ENCODE results near the gene BTNL8. TPM values are rescaled to one million over a fixed set of nuclear protein-coding genes. Genes with fewer than 3 reads are reported as not detected.

The BTNL8 gene
- total RNA-seq, 1 donor from 2014 or later: 0.41 TPM

DNA sequence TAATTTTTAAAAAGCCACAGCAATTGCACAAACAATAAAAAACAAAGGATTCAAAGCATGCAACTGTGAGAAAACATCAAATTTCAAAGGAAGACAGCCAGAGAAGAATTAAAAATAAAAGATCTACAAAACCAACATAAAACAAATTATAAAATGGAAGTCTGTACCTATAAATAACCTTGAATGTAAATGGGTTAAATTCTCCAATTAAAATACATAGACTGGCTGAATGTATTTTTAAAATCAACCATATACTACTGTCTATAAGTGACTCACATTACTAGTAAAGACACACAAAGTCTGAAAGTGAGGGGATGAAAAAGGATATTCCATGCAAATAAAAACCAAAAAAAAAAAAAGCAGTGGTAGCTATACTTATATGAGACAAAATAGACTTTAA lies 33.7 kb downstream of the BTNL8 start:
- ATAC-seq (no peak), DNase-seq (ENCODE audit: missing footprints) (no peak)
- intact Hi-C loops (cut with DNase I): no loop called here

DNA sequence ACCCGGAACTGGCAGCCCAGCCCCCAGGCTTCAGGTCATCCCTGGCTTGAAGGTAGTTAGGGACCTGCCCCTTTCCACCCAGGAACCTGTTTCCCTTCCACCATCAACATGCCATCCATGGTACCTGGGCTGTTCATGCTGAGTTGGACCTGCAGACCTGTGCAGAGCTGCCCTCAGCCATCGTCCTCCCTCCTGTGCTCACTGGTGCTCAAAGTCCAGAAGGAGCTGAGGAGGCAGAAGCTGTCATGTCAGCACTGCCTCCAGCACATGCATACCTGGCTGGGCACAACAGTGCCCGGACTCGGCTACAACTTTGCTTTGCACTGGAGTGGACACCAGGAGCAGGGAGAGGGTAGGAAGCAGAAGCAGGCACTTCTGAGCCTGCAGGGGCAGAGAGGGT lies 36.2 kb downstream of the BTNL8 start:
- intact Hi-C loops (cut with DNase I): no loop called here
- DNase-seq (ENCODE audit: missing footprints) (no peak), ATAC-seq (no peak)

DNA sequence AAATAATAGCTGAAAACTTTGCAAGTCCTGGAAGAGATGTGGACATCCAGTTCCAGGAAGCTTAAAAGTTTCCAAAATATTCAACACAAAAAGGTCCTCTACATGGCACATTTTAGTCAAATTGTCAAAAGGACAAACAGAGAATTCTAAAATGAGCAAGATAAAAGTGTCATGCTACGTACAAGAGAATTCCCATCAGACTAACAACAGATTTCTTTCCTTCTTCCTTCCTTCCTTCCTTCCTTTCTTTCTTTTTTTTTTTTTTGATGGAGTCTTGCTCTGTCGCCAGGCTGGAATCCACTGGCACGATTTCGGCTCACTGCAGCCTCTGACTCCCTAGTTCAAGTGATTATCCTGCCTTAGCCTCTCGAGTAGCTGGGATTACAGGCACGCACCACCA lies 39.3 kb downstream of the BTNL8 start:
- DNase-seq (ENCODE audit: missing footprints) (no peak), ATAC-seq (no peak)
- intact Hi-C loops (cut with DNase I): no loop called here

DNA sequence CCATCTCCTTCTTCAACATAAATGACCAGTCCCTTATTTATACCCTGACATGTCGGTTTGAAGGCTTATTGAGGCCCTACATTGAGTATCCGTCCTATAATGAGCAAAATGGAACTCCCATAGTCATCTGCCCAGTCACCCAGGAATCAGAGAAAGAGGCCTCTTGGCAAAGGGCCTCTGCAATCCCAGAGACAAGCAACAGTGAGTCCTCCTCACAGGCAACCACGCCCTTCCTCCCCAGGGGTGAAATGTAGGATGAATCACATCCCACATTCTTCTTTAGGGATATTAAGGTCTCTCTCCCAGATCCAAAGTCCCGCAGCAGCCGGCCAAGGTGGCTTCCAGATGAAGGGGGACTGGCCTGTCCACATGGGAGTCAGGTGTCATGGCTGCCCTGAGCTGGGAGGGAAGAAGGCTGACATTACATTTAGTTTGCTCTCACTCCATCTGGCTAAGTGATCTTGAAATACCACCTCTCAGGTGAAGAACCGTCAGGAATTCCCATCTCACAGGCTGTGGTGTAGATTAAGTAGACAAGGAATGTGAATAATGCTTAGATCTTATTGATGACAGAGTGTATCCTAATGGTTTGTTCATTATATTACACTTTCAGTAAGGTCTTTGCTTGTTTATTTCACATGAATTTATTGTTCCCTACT lies 51.5 kb downstream of the BTNL8 start:
- DNase-seq (ENCODE audit: missing footprints): no peak
- ATAC-seq: no peak
- intact Hi-C loops (cut with DNase I): no loop called here

DNA sequence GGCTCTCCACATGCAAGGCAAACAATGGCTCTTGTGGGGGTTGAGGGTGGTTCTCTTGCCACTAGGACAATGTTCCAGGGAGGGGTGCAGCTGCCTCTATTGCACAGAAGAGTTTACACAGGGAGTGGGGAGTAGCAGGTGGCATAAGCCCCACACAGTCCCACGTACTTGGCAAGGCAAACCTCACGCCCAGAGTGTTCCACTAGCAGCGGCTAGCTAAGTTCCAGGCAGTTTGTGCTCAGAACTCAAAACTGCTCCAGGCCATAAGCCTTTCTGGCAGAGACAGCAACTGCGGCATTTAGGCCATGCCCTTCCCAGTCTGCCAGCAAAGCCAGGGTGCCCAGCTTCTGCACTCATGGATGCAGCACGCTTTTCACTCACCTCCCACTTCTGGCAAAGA lies 60.7 kb downstream of the BTNL8 start:
- intact Hi-C loops (cut with DNase I): no loop called here
- no peak for DNase-seq (ENCODE audit: missing footprints)
- no peak for ATAC-seq

DNA sequence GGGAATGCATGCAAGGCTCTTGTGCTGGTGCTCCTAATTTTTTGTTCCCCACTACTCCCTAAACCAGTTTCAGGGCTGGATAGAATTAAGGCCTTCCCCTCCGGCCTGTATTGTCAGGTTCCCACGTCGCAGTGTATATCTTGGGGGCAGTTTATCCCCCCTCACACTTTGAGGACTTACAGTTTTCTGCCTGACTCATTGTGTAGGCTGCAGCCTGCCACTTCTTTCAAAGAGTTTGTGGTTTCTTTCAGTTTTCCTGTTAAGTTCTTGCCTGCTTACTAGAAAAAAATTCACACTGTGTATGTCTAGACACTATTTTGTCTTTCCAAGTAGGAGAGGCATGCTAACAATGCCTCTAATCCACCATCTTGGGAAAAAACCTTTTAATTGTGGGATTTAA lies 61.2 kb downstream of the BTNL8 start:
- no peak for DNase-seq (ENCODE audit: missing footprints)
- intact Hi-C loops (cut with DNase I): no loop called here
- ATAC-seq: no peak

DNA sequence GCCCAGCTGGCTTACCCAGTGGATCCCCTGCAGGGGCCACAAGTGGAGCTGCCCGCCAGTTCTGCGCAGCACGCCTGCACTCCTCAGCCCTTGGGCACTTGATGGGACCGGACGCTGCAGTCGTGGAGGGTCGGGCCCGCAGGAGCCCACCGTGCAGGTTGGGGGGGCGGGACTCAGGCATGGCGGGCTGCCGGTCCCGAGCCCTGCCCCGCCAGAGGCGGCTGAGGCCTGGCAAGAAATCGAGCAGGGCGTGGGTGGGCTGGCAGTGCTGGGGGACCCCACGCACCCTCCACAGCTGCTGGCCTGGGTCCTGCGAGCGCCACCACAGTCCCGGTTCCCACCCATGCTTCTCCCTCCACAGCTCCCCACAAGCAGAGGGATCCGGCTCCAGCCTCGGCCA lies 70.4 kb downstream of the BTNL8 start:
- intact Hi-C loops (cut with DNase I): no loop called here
- no peak for ATAC-seq
- no peak for DNase-seq (ENCODE audit: missing footprints)

DNA sequence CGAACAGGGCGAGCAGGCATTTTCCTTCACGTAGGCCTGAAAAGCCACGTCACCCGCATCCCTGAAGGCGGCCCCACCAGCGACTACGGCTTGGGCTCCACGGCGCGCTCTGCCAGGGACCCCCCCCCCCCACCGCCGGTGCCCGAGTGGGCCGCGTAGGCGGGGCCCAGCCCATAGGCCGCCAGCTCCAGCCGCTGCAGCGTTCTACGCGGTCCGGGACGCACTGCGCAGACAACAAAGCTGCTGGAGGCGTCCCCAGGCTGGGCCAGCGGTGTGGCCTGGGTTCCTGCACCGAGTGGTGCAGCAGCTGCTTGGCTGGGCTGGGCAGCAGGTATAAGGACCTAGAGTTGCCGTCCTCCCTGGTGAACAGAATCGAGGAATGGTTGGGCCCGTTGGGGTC lies 71.4 kb downstream of the BTNL8 start:
- no peak for ATAC-seq
- DNase-seq (ENCODE audit: missing footprints): no peak
- intact Hi-C loops (cut with DNase I): no loop called here

DNA sequence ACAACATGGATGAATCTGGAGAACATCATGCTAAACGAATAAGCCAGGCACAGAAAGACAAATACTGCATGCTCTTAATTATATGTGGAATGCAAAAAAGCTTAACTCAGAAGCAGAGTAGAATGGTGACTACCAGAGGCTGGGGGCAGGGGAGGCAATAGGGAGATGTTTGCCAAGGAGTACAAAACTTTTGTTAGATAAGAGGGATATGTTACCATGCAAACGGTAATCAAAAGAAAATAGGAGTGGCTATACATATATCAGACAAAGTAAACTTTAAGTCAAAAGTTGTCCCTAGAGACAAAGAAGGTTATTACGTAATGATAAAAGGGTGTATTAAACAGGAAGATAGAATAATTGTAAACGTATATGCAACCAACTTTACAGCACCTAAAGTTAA lies 71.9 kb downstream of the BTNL8 start:
- ATAC-seq: no peak
- no peak for DNase-seq (ENCODE audit: missing footprints)
- intact Hi-C loops (cut with DNase I): no loop called here

DNA sequence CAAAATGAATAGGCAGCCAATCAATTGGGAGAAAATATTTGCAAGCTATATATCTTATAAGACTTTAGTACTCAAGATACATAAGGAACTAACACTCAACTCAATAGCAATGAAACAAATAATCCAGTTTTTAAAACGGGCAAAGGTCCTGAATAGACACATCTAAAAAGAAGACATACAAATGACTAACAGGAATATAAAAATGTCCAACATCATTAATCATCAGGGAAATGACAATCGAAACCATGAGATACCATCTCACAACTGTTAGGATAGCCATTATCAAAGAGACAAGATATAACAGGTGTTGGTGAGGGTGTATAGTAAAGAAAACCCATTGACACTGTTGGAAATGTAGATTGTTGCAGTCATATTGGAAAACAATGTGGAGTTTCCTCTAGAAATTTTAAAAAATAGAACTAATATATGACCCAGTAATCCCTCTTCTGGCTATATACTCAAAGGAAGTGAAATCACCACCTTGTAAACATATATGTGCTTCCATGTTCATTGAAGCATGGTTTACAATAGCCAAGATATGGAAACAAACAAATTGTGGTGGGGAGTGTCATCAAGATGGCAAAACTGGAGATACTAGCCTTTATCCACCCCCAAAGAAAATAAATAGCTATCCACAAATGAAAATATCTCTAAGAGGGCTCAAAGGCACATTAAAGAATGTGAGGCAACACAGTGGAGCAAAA lies 75.8 kb downstream of the BTNL8 start:
- DNase-seq (ENCODE audit: missing footprints) (no peak), ATAC-seq (no peak)
- intact Hi-C loops (cut with DNase I): no loop called here

DNA sequence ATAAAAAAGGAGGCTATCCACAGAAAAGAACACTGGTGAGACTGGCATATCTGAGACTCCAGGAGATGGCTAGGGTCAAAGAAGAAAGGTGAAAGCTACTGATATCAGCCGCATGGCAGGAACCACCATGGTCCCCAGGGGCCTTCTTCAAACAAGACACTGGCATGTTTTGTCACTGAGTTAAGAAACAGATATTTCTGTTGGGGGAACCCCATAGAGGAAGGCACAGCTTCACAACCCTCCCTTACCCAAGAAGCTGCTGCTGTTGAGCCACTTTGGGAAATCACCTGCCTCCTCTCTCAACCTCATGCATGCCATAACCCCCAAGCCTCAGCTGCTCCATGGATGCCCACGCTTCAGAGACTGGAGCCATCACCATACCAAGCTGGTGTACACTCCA lies 76.4 kb downstream of the BTNL8 start:
- intact Hi-C loops (cut with DNase I): no loop called here
- no peak for DNase-seq (ENCODE audit: missing footprints)
- no peak for ATAC-seq

DNA sequence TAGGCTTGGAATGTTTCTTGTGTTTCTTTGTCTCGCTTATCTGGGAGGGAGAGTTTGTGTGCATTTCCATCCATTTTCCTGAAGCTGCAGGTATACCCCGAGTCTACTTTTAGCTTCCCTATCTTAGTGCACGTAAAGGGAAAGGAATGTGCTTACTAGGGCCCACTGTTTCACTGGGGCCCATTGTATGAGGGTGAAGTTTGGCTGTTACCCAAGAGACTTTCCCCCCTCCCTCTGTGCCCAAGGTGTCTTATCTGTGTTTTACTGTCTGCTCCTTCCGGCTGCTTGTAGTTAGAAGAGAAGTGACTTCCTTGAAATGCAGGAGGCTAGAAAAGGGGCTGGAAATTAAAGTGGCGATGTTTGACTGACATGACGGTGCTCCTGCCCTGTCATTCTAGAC lies 77.6 kb downstream of the BTNL8 start:
- ATAC-seq (no peak), DNase-seq (ENCODE audit: missing footprints) (no peak)
- intact Hi-C loops (cut with DNase I): no loop called here

DNA sequence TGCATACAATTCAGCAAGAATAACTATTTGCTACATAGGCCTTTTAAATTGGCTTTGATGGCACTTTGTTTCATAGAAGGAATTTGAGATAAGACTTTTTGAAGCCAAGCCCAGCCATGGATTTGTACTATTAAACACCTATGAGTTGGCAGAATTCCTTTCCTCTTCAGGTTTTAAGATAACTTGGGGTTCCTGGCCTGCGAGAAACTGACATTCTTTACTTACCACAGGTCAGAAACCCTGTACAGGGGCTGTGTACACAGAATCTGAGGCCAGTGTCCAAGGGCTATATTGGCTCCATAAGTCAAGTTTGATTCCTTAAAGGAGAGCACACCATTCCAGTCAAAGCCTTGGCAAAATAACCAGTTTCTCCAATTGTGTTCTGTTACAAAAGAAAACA lies 78.9 kb downstream of the BTNL8 start:
- no peak for DNase-seq (ENCODE audit: missing footprints)
- no peak for ATAC-seq
- intact Hi-C loops (cut with DNase I): no loop called here

DNA sequence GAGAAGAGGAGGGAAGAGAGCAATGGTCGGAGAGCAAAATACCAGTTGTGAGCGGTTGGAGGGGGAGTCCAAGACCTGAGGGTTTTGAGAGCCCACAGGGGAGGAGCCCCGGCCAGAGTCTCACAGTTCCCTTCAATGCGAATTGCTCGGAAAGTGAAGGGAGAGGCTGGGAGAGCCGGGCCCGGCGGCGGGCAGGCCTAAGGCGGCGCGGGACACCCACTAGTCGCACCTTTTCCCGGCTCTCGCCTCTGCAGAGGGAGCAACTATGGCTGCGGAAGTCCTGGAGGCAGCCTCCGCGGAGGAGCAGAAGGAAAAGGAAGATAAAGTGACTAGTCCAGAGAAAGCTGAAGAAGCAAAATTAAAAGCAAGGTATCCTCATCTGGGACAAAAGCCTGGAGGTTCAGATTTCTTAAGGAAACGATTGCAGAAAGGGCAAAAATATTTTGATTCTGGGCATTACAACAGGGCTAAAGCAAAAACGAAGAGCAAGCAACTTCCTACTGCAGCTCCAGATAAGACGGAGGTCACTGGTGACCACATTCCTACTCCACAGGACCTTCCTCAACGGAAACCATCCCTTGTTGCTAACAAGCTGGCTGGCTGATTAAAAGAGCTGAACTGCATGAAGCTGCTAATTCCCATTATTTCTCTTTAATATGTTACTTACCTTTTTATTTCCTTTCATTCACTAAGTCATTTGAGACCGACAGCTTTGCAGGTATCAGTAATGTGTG lies 83.2 kb downstream of the BTNL8 start:
- intact Hi-C loops (cut with DNase I): no loop called here
- no peak for DNase-seq (ENCODE audit: missing footprints)
- no peak for ATAC-seq

DNA sequence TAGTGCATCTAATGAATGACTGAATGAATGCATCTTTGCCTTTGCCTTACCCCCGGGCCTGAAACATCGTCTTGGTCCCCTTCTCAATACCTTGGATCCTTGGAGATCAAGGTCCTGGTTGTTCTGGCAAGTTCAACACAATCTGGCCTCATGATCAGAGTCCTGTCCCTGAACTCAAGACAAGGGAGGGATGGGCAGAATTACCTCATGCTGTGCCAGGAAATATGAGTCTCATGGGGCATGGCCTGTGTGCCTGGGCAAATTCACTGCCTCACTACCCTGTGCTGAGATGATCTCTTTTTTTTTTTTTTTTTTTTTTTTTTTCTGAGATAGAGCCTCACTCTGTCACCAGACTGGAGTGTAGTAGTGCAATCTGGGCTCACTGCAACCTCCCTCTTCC lies 89.1 kb downstream of the BTNL8 start:
- intact Hi-C loops (cut with DNase I): no loop called here
- DNase-seq (ENCODE audit: missing footprints) (no peak), ATAC-seq (no peak)

DNA sequence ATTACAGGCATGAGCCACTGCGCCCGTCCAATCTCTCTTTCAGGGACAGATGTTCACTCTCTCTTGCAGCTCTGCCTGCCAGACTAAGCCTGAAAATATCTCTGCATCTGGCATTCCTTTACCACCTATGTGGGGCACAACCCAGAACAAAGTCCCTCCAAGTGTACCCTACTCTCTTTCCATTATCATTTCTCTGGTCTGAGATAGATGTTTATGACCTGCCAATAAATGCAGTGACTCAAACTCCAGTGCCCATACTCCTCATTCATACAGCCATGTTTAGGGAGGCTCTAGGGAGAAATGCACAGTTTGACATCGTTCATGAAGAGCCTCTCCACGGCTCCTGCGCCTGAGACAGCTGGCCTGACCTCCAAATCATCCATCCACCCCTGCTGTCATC lies 89.6 kb downstream of the BTNL8 start, which contains the start of gene BTNL3:
TSS of gene BTNL3 (plus strand) at position 255 of the 400 bp plus-strand sequence. CDS start 183 bp downstream, outside the sequence.
- ATAC-seq (no peak), DNase-seq (ENCODE audit: missing footprints) (no peak)
- intact Hi-C loops (cut with DNase I): no loop called here

DNA sequence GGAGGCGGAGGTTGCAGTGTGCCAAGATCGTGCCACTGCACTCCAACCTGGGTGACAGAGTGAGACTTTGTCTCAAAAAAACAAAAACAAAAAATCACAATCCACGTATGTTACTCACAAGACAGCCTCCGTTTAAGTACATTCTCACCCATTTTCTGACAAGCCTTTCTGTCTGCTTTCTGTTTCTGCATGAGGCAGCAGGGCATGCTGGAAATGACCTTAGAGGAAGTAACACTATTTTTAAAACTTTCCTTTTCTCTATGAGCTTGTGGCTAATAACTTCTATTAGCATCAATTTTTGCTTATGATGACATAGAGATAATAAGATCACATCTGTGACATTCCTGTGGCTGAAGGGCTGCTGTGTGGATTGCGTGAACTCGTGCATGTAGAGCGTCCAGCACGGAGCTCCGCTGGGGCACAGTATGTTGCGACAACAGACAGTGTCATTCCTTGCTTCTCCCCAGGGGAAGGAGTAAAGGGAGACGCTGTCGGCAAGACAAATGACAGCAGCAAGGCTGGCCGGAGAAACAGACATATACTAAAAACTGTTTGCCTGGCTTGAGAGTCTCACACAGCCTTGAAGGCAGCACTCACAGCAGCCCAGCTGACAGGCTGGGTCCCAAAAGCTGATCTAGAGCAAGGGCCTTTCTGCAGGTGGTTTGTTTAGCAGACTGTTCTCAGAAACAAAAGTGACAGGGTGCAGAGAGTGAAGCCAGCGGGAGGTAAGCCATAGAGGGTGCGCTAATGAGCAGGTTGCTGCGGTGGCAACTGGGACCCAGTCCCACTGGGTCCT lies 91.3 kb downstream of the BTNL8 start:
- ATAC-seq: no peak
- DNase-seq (ENCODE audit: missing footprints): no peak
- intact Hi-C loops (cut with DNase I): no loop called here

DNA sequence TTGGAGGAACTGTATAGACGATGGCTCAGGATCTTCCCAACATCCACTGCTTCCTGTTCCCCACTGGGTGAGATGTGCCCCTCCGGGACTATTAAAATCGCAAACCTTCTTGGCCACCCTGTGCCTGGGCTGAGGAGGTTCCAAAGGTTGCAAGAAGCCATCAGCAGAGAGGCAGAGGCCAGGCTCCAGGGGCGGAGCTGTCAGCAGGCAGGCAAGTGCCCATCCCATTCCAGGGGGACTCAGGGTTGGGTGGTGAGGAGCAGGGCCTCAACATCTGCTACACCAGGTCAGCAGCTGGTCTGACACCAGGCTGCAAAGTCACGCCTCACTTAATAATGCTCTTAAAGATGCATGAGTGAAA lies 91.9 kb downstream of the BTNL8 start:
- ATAC-seq (no peak), DNase-seq (ENCODE audit: missing footprints) (no peak)
- intact Hi-C loops (cut with DNase I): no loop called here

Data from Right ventricle myocardium inferior (tissue), 1 donor.